ENCODE data around the gene NETO2. TPM values are rescaled to one million over a fixed set of nuclear protein-coding genes. Genes with fewer than 3 reads are reported as not detected.

NETO2 gene
- total and polyA plus RNA-seq, 4 donors, result 0.20 to 1.6 (median 0.37) TPM

GRCh38 chr16:47127541-47127940, 16.2 kb downstream of the NETO2 start:
- Histone ChIP-seq H3K4me3 (ENCODE audit: low read depth in 1 of 3, low read length in 3 of 3) (no peak overlapping the region), H3K4me1 (ENCODE audit: control insufficient read depth in 4 of 4, insufficient read depth in 4 of 4, low read length in 3 of 4) (no peaks in the 10 kb centered on the region), H3K27ac (ENCODE audit: low read depth in 1 of 2, low read length in 2 of 2) (no peak overlapping the region), H3K9ac (ENCODE audit: low read depth in 1 of 2, low read length in 2 of 2) (no peak overlapping the region), H3K27me3 (ENCODE audit: control insufficient read depth in 4 of 4, insufficient read depth in 4 of 4, low read length in 3 of 4) (peaks cover 0 to 4% (median 2%) of the 10 kb centered on the region in 4 donors), H3K9me3 (ENCODE audit: control insufficient read depth in 4 of 4, low read length in 3 of 4) (peaks cover 0 to 5% (median 0%) of the 10 kb centered on the region in 4 donors), H3K36me3 (ENCODE audit: control insufficient read depth in 4 of 4, insufficient read depth in 3 of 4, low read depth in 1 of 4, low read length in 3 of 4) (no peaks in the 10 kb centered on the region)
- no peak for TF ChIP-seq RXRA (IDR thresholded peaks at IDR 0.05)
- no peak for TF ChIP-seq ZBTB33 (IDR thresholded peaks at IDR 0.05)
- TF ChIP-seq HNF4G (IDR thresholded peaks at IDR 0.05), result no peak
- TF ChIP-seq CTCF (IDR thresholded peaks at IDR 0.05; ENCODE audit: low read depth, low read length, missing input control), result no peak
- no peak for TF ChIP-seq TAF1 (conservative IDR thresholded peaks at IDR 0.05)
- no peak for TF ChIP-seq RAD21 (IDR thresholded peaks at IDR 0.05)
- TF ChIP-seq FOXA2 (IDR thresholded peaks at IDR 0.05), result no peak
- no peak for TF ChIP-seq SP1 (IDR thresholded peaks at IDR 0.05)
- TF ChIP-seq YY1 (IDR thresholded peaks at IDR 0.05), result no peak
- TF ChIP-seq REST (IDR thresholded peaks at IDR 0.05), result no peak
- TF ChIP-seq NR2F2 (IDR thresholded peaks at IDR 0.05), result no peak
- no peak for TF ChIP-seq JUND (IDR thresholded peaks at IDR 0.05)
- TF ChIP-seq MAX (IDR thresholded peaks at IDR 0.05), result no peak
- DNase-seq (ENCODE audit: low spot score), result no peak
- WGBS, result 87% methylated on average over 3 of the region's 3 CpGs

GRCh38 chr16:47125757-47126156, 18.0 kb downstream of the NETO2 start:
- H3K9ac ChIP-seq (ENCODE audit: low read depth in 1 of 2, low read length in 2 of 2), result no peak overlapping the region
- H3K9me3 ChIP-seq (ENCODE audit: control insufficient read depth in 4 of 4, low read length in 3 of 4), result peaks cover 0 to 5% (median 0%) of the 10 kb centered on the region in 4 donors
- 88% methylated on average over 4 of the region's 4 CpGs for WGBS
- H3K4me3 ChIP-seq (ENCODE audit: low read depth in 1 of 3, low read length in 3 of 3), result no peak overlapping the region
- no peak overlapping the region for H3K27ac ChIP-seq (ENCODE audit: low read depth in 1 of 2, low read length in 2 of 2)
- no peaks in the 10 kb centered on the region for H3K4me1 ChIP-seq (ENCODE audit: control insufficient read depth in 4 of 4, insufficient read depth in 4 of 4, low read length in 3 of 4)
- DNase-seq (ENCODE audit: low spot score), result no peak
- H3K36me3 ChIP-seq (ENCODE audit: control insufficient read depth in 4 of 4, insufficient read depth in 3 of 4, low read depth in 1 of 4, low read length in 3 of 4), result no peaks in the 10 kb centered on the region
- peaks cover 0 to 4% (median 2%) of the 10 kb centered on the region in 4 donors for H3K27me3 ChIP-seq (ENCODE audit: control insufficient read depth in 4 of 4, insufficient read depth in 4 of 4, low read length in 3 of 4)
- no peak for TF ChIP-seq SP1 (IDR thresholded peaks at IDR 0.05)
- no peak for TF ChIP-seq HNF4A (conservative IDR thresholded peaks at IDR 0.05)
- TF ChIP-seq FOXA1 (IDR thresholded peaks at IDR 0.05), result no peak
- no peak for TF ChIP-seq HNF4G (IDR thresholded peaks at IDR 0.05)
- TF ChIP-seq RAD21 (IDR thresholded peaks at IDR 0.05), result no peak
- TF ChIP-seq REST (IDR thresholded peaks at IDR 0.05), result no peak
- no peak for TF ChIP-seq ATF3 (IDR thresholded peaks at IDR 0.05)
- TF ChIP-seq MAX (IDR thresholded peaks at IDR 0.05), result no peak
- no peak for TF ChIP-seq CTCF (IDR thresholded peaks at IDR 0.05; ENCODE audit: low read depth, low read length, missing input control)
- no peak for TF ChIP-seq YY1 (IDR thresholded peaks at IDR 0.05)
- no peak for TF ChIP-seq JUND (IDR thresholded peaks at IDR 0.05)
- TF ChIP-seq FOXA2 (IDR thresholded peaks at IDR 0.05), result no peak
- no peak for TF ChIP-seq TAF1 (conservative IDR thresholded peaks at IDR 0.05)
- no peak for TF ChIP-seq RXRA (IDR thresholded peaks at IDR 0.05)
- no peak for TF ChIP-seq GABPA (IDR thresholded peaks at IDR 0.05 in 1 of 2, conservative IDR thresholded peaks at IDR 0.05 in 1 of 2)
